RWPE2 (cell line): ENCODE data around the gene ZNF423.

Experiments used
- ATAC-seq: fragments of 200-7000 bp; cut with Tn5 transposase; 3 replicates; pipeline ENCODE4 v1.9.1; 2021; ENCODE audit warnings: low read depth
- DNase-seq: peaks from one replicate; pipeline ENCODE4 v3.0.0-alpha.2; 2020; ENCODE audit warnings: low spot score
- H3K27ac ChIP-seq: fragments of 450-650 bp; 2 replicates; pipeline ENCODE4 v1.5.1; 2017; ENCODE audit warnings: mild to moderate bottlenecking; ENCODE audit not compliant: poor library complexity, severe bottlenecking
- H3K27me3 ChIP-seq: fragments of 250-450 bp; sonication (Bioruptor Pico); 2 replicates; pipeline ENCODE4 v1.5.1; 2021; ENCODE audit warnings: mild to moderate bottlenecking, moderate library complexity; ENCODE audit not compliant: insufficient read depth, poor library complexity, severe bottlenecking
- H3K36me3 ChIP-seq: fragments of 250-450 bp; sonication (Bioruptor Pico); 2 replicates; pipeline ENCODE4 v1.5.1; 2020; ENCODE audit warnings: low read depth, mild to moderate bottlenecking, moderate library complexity
- H3K4me1 ChIP-seq: fragments of 250-450 bp; sonication (Bioruptor Pico); 2 replicates; pipeline ENCODE4 v1.5.1; 2021; ENCODE audit warnings: mild to moderate bottlenecking, moderate library complexity; ENCODE audit not compliant: insufficient read depth, poor library complexity, severe bottlenecking
- H3K4me3 ChIP-seq: fragments of 250-450 bp; sonication (Bioruptor Pico); 2 replicates; pipeline ENCODE4 v1.5.1; 2021; ENCODE audit warnings: mild to moderate bottlenecking, moderate library complexity; ENCODE audit not compliant: severe bottlenecking
- H3K9me3 ChIP-seq: fragments of 250-450 bp; sonication (Bioruptor Pico); 2 replicates; pipeline ENCODE4 v1.5.1; 2021; ENCODE audit warnings: mild to moderate bottlenecking, moderate library complexity; ENCODE audit not compliant: severe bottlenecking
- TF ChIP-seq, protein P1 (sequence below): fragments of 450-650 bp; IDR thresholded peaks from one replicate; pipeline ENCODE4 v1.5.1; 2017; ENCODE audit warnings: mild to moderate bottlenecking, moderate library complexity; ENCODE audit not compliant: poor library complexity, severe bottlenecking

The ZNF423 gene

DNA sequence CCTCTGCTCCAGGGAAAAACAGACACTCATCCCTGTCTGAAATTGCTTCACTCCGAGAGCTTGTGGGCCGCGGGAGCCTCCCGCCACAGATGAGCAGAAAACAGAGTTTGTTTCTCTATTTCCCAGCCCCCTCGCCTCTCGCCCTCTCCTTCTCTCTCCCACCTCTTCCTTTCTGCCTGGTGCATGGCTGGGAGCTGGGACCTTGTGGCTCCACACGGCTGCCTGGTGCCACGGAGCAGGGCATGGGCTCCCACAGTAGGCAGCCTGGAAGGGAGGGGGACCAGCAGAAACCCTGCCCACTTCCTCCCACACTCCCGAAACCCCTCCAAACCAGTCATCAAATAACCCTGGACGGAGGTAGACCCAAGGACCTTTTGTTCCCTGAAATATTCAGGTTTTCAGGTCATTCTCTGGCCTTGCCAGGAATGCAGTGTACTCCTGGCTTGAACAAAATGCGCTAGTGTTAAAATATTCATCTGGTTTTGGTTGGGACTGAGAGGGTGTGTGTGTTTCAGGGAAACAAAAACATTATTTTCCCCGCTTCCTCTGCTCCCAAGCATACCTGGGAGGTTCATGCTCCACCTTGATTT, 277.4 kb downstream of the ZNF423 start:
- no peak for DNase-seq
- TF ChIP-seq, protein P1, sequence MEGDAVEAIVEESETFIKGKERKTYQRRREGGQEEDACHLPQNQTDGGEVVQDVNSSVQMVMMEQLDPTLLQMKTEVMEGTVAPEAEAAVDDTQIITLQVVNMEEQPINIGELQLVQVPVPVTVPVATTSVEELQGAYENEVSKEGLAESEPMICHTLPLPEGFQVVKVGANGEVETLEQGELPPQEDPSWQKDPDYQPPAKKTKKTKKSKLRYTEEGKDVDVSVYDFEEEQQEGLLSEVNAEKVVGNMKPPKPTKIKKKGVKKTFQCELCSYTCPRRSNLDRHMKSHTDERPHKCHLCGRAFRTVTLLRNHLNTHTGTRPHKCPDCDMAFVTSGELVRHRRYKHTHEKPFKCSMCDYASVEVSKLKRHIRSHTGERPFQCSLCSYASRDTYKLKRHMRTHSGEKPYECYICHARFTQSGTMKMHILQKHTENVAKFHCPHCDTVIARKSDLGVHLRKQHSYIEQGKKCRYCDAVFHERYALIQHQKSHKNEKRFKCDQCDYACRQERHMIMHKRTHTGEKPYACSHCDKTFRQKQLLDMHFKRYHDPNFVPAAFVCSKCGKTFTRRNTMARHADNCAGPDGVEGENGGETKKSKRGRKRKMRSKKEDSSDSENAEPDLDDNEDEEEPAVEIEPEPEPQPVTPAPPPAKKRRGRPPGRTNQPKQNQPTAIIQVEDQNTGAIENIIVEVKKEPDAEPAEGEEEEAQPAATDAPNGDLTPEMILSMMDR, result no peak
- Histone ChIP-seq H3K9me3 (no peaks in the 10 kb centered on the region), H3K4me3 (no peak overlapping the region), H3K27ac (no peak overlapping the region), H3K4me1 (no peaks in the 10 kb centered on the region), H3K27me3 (peaks cover 7% of the 10 kb centered on the region), H3K36me3 (no peaks in the 10 kb centered on the region)
- no peak; the same call in 2 of the 3 replicates for ATAC-seq

DNA sequence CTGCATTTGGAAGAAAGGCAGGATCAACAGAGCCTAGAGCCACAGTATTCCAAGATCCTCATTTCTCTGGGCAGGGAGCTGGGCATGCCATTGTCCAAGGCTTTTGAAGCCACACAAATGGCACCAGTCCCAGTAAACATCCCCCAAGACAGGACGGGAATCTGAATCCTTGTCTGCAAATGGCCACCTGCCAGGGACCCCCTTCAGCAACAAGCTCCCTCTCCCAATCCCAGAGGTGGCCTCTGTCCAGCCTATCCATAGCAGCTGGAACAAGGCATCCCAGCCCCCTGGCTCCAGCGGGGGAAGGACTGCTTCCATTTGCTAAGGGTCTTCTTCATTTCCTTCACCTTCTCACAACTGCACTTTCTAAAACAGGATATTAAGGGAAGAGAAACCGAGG, 277.9 kb downstream of the ZNF423 start:
- H3K36me3 ChIP-seq, result no peaks in the 10 kb centered on the region
- H3K4me1 ChIP-seq, result no peaks in the 10 kb centered on the region
- H3K27ac ChIP-seq, result no peak overlapping the region
- no peaks in the 10 kb centered on the region for H3K9me3 ChIP-seq
- no peak for DNase-seq
- no peak for ATAC-seq
- no peak overlapping the region for H3K4me3 ChIP-seq
- H3K27me3 ChIP-seq, result peaks cover 7% of the 10 kb centered on the region
- TF ChIP-seq, protein P1, result no peak

DNA sequence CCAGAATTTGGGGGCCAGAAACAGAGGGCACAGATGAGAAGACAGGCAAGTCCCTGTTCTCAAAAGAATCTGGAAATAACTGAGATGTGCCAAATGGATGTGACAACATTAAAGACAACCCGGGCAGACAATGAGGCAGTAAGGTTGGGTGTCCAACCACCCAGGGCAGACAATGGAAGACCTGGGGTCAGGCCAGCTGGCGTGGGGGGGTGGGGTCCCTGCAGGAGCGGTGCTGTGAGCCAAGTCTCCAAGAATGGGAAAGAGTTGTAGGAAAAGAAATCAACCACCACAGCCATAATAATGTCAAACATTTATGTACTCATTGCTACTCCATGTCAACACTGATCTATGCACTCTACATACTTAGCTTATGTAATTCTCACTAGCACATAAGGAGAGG, 279.0 kb downstream of the ZNF423 start:
- Histone ChIP-seq H3K4me3 (no peak overlapping the region), H3K4me1 (no peaks in the 10 kb centered on the region), H3K27me3 (peaks cover 6% of the 10 kb centered on the region), H3K27ac (no peak overlapping the region), H3K36me3 (no peaks in the 10 kb centered on the region), H3K9me3 (no peaks in the 10 kb centered on the region)
- TF ChIP-seq, protein P1, result no peak
- no peak for ATAC-seq
- DNase-seq, result no peak

DNA sequence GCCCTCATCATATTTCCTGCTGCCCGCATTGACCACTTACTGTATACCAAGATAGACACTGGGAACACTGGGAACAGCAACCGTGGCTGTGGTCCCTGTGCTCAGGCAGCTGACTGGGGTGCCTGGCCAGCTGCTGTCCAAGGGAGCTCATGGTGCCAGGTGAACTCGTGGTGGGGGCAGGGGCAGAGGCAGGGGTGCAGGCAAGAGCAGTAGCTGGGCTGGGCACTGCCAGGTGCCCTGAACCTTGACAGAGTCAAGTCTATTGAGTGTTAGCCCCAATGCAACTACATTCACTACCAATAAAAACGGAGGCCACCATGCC, 279.8 kb downstream of the ZNF423 start:
- ATAC-seq (no peak), DNase-seq (no peak)
- Histone ChIP-seq H3K27me3 (no peaks in the 10 kb centered on the region), H3K27ac (no peak overlapping the region), H3K4me3 (no peak overlapping the region), H3K4me1 (no peaks in the 10 kb centered on the region), H3K9me3 (no peaks in the 10 kb centered on the region), H3K36me3 (no peaks in the 10 kb centered on the region)
- TF ChIP-seq, protein P1, result no peak

DNA sequence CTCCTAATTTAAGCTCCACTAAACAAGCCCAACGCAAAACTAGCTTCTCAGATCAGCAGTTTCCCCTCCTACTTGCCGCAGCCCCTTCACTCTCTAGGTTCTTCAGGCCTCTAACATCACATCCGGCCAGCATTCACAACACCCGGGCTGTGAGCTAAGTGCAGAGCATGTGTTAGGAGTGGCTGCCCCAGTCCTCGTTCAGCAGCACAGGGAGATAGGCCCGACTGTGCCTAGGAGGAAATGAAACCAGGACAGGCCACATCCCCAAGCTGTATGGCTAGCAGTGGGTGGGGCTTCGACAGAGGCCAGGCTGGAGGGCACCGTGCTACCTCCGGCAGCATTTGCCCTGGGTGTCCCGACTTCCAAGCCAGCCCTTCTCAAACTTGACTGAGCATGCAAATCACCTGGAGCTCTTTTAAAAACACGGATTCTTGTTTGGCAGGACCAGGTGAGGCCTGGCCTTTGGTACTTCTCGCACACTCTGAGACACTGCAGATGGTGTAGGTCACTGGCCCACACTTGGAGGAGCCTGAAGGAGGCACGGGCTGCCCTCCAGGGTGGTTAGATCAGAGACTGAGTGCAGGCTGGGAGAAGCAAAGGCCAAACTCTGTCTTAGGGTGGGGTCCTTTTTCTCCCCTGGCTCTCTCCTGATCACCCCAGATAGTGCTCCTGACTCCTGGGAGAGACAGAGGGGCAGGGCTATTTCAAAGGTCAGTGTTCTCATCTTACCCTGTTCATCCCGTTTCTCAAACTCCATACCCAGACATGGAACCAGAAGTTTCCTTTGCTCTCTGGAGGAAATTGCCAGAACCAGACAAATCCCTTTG, 280.4 kb downstream of the ZNF423 start:
- Histone ChIP-seq H3K27me3 (no peaks in the 10 kb centered on the region), H3K36me3 (no peaks in the 10 kb centered on the region), H3K27ac (no peak overlapping the region), H3K4me1 (no peaks in the 10 kb centered on the region), H3K9me3 (no peaks in the 10 kb centered on the region), H3K4me3 (no peak overlapping the region)
- ATAC-seq, result 0 out of 3 replicates have a peak, but pooled peaks have one; percentile 12
- DNase-seq, result no peak
- TF ChIP-seq, protein P1, result no peak
